ENCODE measurements around the gene CSNK2B. TPM values are rescaled to one million over a fixed set of nuclear protein-coding genes. Genes with fewer than 3 reads are reported as not detected.
A peak's percentile ranks its signal among the peaks of the same experiment; 100 is the strongest.

The CSNK2B gene
- total RNA-seq (100 to 1,000 TPM; 101 to 215 (median 133) TPM), polyA plus RNA-seq (100 to 1,000 TPM; 260 to 275 TPM), total RNA-seq (4.4 reads per million, percentile 22 among the genes with 10 or more reads in this experiment)

DNA sequence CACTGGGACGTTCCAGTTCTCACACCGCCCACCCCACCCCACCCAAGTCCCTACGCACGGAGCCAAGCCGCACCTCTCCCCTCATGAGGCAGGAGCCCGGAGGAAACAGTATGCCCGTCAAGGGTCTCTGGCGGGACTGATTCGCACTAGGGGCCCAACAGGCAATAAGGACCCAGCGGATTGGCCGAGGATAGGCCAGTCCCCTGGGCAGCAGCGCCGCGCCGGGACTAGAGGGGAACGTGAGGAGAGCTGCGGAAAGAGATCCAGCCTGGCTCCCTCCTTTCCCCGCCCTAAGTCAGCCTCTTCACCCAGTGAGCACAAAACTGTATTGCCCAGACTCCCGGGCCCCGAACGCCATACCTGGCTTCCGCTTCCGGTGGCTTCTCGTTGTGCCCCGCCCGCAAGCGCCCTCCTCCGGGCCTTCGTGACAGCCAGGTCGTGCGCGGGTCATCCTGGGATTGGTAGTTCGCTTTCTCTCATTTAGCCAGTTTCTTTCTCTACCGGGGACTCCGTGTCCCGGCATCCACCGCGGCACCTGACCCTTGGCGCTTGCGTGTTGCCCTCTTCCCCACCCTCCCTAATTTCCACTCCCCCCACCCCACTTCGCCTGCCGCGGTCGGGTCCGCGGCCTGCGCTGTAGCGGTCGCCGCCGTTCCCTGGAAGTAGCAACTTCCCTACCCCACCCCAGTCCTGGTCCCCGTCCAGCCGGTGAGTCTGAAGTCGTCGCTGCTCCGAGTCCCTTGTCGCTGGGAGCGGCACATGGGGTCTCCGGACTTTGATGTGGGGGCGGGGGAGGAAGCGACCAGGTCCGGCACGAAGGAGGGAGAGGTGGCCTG is at the start of gene CSNK2B:
CSNK2B (plus strand) TSS at position 580 of the 836 bp plus-strand sequence. CDS start 752 bp downstream, outside the sequence.
- POLR2A ChIA-PET = interaction anchor here (0.5 to 7.1 kb wide), 18 partner anchors 13 to 836 kb away, joined by 3 to 193 read pairs (median 5); partner anchors contain the start of genes ABHD16A, APOM, BAG6 and DDX39B
- H3K4me1 Mint-ChIP-seq = peaks cover 25 to 75% (median 64%) of the 10 kb centered on the region in 7 donors

DNA sequence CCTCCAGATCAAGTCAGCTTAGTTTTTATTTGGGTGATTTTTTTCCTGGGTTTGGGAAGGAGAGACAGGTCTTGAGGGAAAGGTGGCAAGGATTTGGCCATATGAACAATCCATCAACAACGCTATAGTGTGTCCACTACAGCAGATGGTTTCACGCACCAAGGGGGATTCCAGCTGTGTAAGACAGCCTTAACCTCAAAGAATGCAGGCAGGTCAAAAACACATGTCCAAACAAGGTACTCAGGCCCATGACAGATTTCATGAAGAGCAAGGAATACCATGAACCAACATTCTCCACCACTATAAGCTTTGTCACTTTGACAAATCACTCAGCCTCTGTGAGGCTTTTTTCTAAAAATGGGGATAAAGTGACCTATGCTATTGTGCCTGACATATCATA is 48.9 kb upstream of the CSNK2B start:
- intact Hi-C loops (cut with micrococcal nuclease) = no loop called here
- DNase-seq (no peak), ATAC-seq (no peak)
- Mint-ChIP-seq H3K27me3 (no peaks in the 10 kb centered on the region), H3K36me3 (peaks cover 0 to 15% (median 0%) of the 10 kb centered on the region in 5 donors), H3K4me1 (peaks cover 32 to 65% (median 56%) of the 10 kb centered on the region in 7 donors), H3K4me3 (peak overlapping the region; percentile 23 to 87 (median 82)), H3K27ac (peak overlapping the region; percentile 18 to 94 (median 90)), H3K9me3 (peaks cover 0 to 2% (median 0%) of the 10 kb centered on the region in 11 donors)
- H3K9me3 ChIP-seq (ENCODE audit: control insufficient read depth in 2 of 3, low read length in 3 of 3) = no peaks in the 10 kb centered on the region
- H3K27ac ChIP-seq (ENCODE audit: low read depth, low read length) = peak overlapping the region; percentile 70
- peaks cover 12 to 26% of the 10 kb centered on the region in 2 donors for H3K4me1 ChIP-seq (ENCODE audit: control insufficient read depth in 2 of 2, insufficient read depth in 2 of 2, low read length in 2 of 2)
- no peaks in the 10 kb centered on the region for H3K27me3 ChIP-seq (ENCODE audit: control insufficient read depth in 2 of 2, insufficient read depth in 2 of 2, low read length in 2 of 2)
- CTCF ChIA-PET = interaction anchor here (1.0 to 3.3 kb wide), 3 partner anchors 20 to 66 kb away, joined by 4 to 26 read pairs (median 5); no protein-coding TSS in a partner anchor
- POLR2A ChIA-PET = interaction anchor here (0.6 to 66.4 kb wide), 7 partner anchors 14 to 218 kb away, joined by 3 to 3078 read pairs (median 6); partner anchors contain the start of genes ATP6V1G2, BAG6, DDX39B and GPANK1
- H3K36me3 ChIP-seq (ENCODE audit: control insufficient read depth in 2 of 3, insufficient read depth in 3 of 3, low read length in 3 of 3) = no peaks in the 10 kb centered on the region
- peak overlapping the region; percentile 59 for H3K4me3 ChIP-seq (ENCODE audit: low read length)

More for the DNA sequence above, at the start of gene CSNK2B:
- intact Hi-C loops (cut with micrococcal nuclease) = loop anchor here (1.0 to 10.0 kb wide), 24 partner anchors 13 to 1749 kb away; partner anchors contain the start of genes ABHD16A (in 2 of the 2), BAG6 (in 2 of the 2), HSPA1B (in 2 of the 2) and NFKBIL1 (in 2 of the 2)
- no peaks in the 10 kb centered on the region for H3K9me3 ChIP-seq (ENCODE audit: control insufficient read depth in 2 of 3, low read length in 3 of 3)
- H3K4me3 ChIP-seq (ENCODE audit: low read length) = peak within 1 kb of the TSS; percentile 91
- H3K27ac ChIP-seq (ENCODE audit: low read depth, low read length) = peak within 1 kb of the TSS; percentile 97
- peaks cover 0 to 2% (median 0%) of the 10 kb centered on the region in 5 donors for H3K27me3 Mint-ChIP-seq
- no peaks in the 10 kb centered on the region for H3K27me3 ChIP-seq (ENCODE audit: control insufficient read depth in 2 of 2, insufficient read depth in 2 of 2, low read length in 2 of 2)
- H3K9me3 Mint-ChIP-seq = peaks cover 0 to 2% (median 0%) of the 10 kb centered on the region in 11 donors
- peak within 1 kb of the TSS; percentile 93 to 99 (median 96) for H3K4me3 Mint-ChIP-seq
- peaks cover 13 to 45% (median 23%) of the 10 kb centered on the region in 3 experiments for H3K36me3 ChIP-seq (ENCODE audit: control insufficient read depth in 2 of 3, insufficient read depth in 3 of 3, low read length in 3 of 3)
- peaks cover 33 to 43% of the 10 kb centered on the region in 2 donors for H3K4me1 ChIP-seq (ENCODE audit: control insufficient read depth in 2 of 2, insufficient read depth in 2 of 2, low read length in 2 of 2)
- peaks cover 7 to 48% (median 16%) of the 10 kb centered on the region in 5 donors for H3K36me3 Mint-ChIP-seq
- CTCF ChIA-PET = interaction anchor here (0.7 to 2.7 kb wide), 2 partner anchors 11 to 1722 kb away, joined by 3 to 19 read pairs; partner anchors contain the start of gene APOM
- DNase-seq (peak; percentile 87 to 99 (median 98)), ATAC-seq (peak; percentile 94)
- peak within 1 kb of the TSS; percentile 94 to 99 (median 98) for H3K27ac Mint-ChIP-seq

DNA sequence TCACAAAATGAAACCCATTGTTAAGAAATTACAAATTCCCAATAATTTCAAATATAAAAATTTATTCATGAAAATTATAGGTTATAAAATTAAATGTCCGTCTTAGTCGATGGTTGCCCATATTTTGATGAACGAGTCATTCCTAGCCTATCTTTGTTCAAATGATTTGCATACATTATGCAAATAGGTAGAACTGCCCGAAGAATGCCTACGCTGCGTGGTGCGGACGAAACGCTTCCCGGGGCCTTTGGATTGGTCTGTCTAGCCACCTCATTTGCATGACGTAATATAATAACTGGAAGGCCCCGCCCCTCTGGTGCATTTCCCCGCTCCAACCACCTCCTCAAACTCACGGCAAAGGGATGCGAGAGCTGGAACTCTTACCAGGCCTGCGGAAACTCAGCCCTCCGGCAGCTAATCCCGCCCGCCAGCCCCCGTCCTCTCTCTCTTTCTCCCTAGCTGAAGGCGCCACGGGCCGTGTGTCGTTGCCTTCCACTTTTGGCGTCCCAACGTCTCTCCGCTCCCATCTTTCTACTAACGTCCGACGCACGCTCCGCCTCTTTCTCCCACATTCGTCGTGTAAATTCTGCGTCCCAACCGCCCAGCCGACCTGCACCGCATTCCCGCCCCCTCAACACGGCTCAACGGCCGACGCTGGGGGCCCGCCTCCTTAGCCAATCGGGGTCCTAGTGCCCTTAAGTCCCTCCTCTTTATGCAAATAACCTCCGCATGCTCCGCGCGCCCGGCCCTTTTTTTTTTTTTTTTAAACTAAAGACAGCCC is 45.9 kb upstream of the CSNK2B start:
- H3K27ac Mint-ChIP-seq = peak overlapping the region; percentile 95 to 99 (median 96)

DNA sequence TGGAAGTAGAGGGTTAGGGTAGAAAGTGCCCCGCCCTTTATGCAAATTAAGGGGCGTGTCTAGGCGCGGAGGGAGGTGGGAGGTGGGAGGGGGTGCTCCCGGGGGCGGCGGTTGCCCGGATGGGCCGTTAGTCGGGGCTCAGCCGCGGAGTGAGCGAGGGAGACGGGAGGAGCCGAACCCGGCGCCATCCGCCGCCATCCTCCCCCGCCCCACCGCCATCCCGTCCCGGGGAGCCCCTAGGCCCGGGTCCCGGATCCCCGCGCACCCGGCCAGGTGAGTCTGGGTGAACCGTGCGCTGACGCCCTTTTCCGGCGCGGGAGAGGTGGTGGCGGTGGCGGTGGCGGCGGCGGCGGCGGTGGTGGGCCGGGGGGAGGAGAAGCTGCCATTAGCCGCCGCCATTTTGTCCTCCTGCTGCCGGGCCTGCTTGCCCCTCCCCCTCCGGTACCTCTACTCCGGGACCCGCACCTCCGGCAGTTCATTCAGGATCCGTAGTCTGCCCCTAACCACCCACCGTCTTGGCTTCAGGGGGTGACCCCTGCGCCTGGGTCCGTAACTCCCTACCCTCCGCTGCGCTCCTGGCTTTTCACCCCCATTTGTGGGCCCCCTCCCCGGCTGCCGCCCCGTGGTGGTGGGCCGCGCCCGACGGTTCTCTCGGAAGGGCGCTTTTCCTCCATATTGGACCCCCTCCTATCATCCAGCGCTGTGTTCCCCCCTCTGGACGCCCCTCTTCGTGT is 45.1 kb upstream of the CSNK2B start, which contains the start of gene PRRC2A:
PRRC2A (plus strand) TSS at position 130 of the 734 bp plus-strand sequence. CDS start 2,075 bp downstream, outside the sequence.
- H3K4me1 ChIP-seq (ENCODE audit: control insufficient read depth in 2 of 2, insufficient read depth in 2 of 2, low read length in 2 of 2) = peaks cover 14 to 15% of the 10 kb centered on the region in 2 donors
- POLR2A ChIA-PET = interaction anchor here (0.6 to 66.4 kb wide), 16 partner anchors 15 to 1805 kb away, joined by 3 to 3078 read pairs (median 4); partner anchors contain the start of genes ATP6V1G2, BAG6, C6orf47 and CSNK2B

More for the DNA sequence above, 45.9 kb upstream of the CSNK2B start:
- Histone ChIP-seq H3K27ac (ENCODE audit: low read depth, low read length) (peak overlapping the region; percentile 96), H3K4me1 (ENCODE audit: control insufficient read depth in 2 of 2, insufficient read depth in 2 of 2, low read length in 2 of 2) (peaks cover 14 to 23% of the 10 kb centered on the region in 2 donors), H3K4me3 (ENCODE audit: low read length) (peak overlapping the region; percentile 90), H3K9me3 (ENCODE audit: control insufficient read depth in 2 of 3, low read length in 3 of 3) (no peaks in the 10 kb centered on the region), H3K27me3 (ENCODE audit: control insufficient read depth in 2 of 2, insufficient read depth in 2 of 2, low read length in 2 of 2) (no peaks in the 10 kb centered on the region), H3K36me3 (ENCODE audit: control insufficient read depth in 2 of 3, insufficient read depth in 3 of 3, low read length in 3 of 3) (peaks cover 0 to 17% (median 4%) of the 10 kb centered on the region in 3 experiments)
- Mint-ChIP-seq H3K9me3 (peaks cover 0 to 2% (median 0%) of the 10 kb centered on the region in 11 donors), H3K27me3 (no peaks in the 10 kb centered on the region), H3K4me3 (peak overlapping the region; percentile 87 to 97 (median 93)), H3K36me3 (peaks cover 0 to 30% (median 4%) of the 10 kb centered on the region in 5 donors), H3K4me1 (peaks cover 26 to 60% (median 53%) of the 10 kb centered on the region in 7 donors)
- ChIA-PET POLR2A (interaction anchor here (0.6 to 66.4 kb wide), 12 partner anchors 18 to 1806 kb away, joined by 3 to 3078 read pairs (median 4); partner anchors contain the start of genes ATP6V1G2, BAG6, C6orf47 and CSNK2B), CTCF (interaction anchor here (0.6 to 0.7 kb wide), 2 partner anchors 32 to 1097 kb away, joined by 3 read pairs; partner anchors contain the start of gene BAG6)
- ATAC-seq (peak; percentile 88), DNase-seq (peak; percentile 81 to 97 (median 94))
- intact Hi-C loops (cut with micrococcal nuclease) = loop anchor here (1.0 to 5.0 kb wide), 24 partner anchors 19 to 1232 kb away; partner anchors contain the start of genes ABHD16A (in 2 of the 2), BAG6 (in 2 of the 2), NELFE (in 2 of the 2) and NFKBIL1 (in 2 of the 2)

More for the DNA sequence above, 45.1 kb upstream of the CSNK2B start, which contains the start of gene PRRC2A:
- peak within 1 kb of the TSS; percentile 87 to 97 (median 93) for H3K4me3 Mint-ChIP-seq
- H3K9me3 Mint-ChIP-seq = peaks cover 0 to 2% (median 0%) of the 10 kb centered on the region in 11 donors
- ATAC-seq (peak; percentile 42), DNase-seq (peak in 4 of 9 donors; percentile 77 to 93 (median 88))
- H3K27ac Mint-ChIP-seq = peak within 1 kb of the TSS; percentile 95 to 99 (median 96)
- CTCF ChIA-PET = no interaction called here
- Histone ChIP-seq H3K27ac (ENCODE audit: low read depth, low read length) (peak within 1 kb of the TSS; percentile 96), H3K4me3 (ENCODE audit: low read length) (peak within 1 kb of the TSS; percentile 90), H3K36me3 (ENCODE audit: control insufficient read depth in 2 of 3, insufficient read depth in 3 of 3, low read length in 3 of 3) (peaks cover 6 to 24% (median 6%) of the 10 kb centered on the region in 3 experiments), H3K9me3 (ENCODE audit: control insufficient read depth in 2 of 3, low read length in 3 of 3) (no peaks in the 10 kb centered on the region), H3K27me3 (ENCODE audit: control insufficient read depth in 2 of 2, insufficient read depth in 2 of 2, low read length in 2 of 2) (no peaks in the 10 kb centered on the region)
- no peaks in the 10 kb centered on the region for H3K27me3 Mint-ChIP-seq
- H3K36me3 Mint-ChIP-seq = peaks cover 0 to 37% (median 4%) of the 10 kb centered on the region in 5 donors
- peaks cover 21 to 53% (median 46%) of the 10 kb centered on the region in 7 donors for H3K4me1 Mint-ChIP-seq
- intact Hi-C loops (cut with micrococcal nuclease) = loop anchor here (1.0 to 5.0 kb wide), 24 partner anchors 18 to 1232 kb away; partner anchors contain the start of genes ABHD16A (in 2 of the 2), BAG6 (in 2 of the 2), NELFE (in 2 of the 2) and NFKBIL1 (in 2 of the 2)
